GM21576 (cell line): ENCODE measurements around the gene LRRC10B.

Experiments
- ATAC-seq: cut with Tn5 transposase; IDR thresholded peaks from one replicate; pipeline ENCODE4 v1.9.1; 2021; ENCODE audit warnings: mild to moderate bottlenecking, moderate library complexity; ENCODE audit not compliant: unreplicated experiment

Gene LRRC10B

DNA sequence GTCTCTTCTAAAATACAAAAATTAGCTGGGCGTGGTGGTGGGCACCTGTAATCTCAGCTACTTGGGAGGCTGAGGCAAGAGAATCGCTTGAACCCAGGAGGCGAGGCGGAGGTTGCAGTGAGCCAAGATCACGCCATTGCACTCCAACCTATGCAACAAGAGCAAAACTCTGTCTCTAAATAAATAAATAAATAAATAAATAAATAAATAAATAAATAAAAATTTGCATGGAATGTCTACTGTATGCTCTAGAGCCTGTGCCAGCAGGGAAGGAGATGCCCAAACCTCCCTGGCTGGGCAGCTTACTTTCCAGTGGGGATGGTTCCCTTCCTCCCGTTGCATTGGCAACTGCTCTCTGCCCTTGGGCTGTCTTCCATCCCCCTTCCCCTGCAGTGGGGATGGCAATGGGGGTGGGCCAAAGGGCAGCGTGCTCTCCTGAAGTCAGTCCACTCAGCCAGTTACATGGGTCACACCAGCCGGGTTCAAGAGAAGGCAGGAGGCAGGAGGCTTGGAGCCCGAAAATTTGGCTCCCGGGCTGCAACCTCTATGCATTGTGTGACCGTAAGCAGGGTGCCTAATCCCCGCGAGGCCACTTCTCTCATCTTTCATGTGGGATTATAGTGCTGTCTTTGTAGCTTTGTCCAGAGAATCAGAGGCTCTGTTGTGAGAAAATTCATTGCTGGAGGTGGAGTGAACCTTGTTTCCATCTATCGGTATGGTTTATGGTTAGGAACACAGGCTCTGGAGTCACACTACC, 1.4 kb upstream of the LRRC10B start:
- no peak for ATAC-seq

DNA sequence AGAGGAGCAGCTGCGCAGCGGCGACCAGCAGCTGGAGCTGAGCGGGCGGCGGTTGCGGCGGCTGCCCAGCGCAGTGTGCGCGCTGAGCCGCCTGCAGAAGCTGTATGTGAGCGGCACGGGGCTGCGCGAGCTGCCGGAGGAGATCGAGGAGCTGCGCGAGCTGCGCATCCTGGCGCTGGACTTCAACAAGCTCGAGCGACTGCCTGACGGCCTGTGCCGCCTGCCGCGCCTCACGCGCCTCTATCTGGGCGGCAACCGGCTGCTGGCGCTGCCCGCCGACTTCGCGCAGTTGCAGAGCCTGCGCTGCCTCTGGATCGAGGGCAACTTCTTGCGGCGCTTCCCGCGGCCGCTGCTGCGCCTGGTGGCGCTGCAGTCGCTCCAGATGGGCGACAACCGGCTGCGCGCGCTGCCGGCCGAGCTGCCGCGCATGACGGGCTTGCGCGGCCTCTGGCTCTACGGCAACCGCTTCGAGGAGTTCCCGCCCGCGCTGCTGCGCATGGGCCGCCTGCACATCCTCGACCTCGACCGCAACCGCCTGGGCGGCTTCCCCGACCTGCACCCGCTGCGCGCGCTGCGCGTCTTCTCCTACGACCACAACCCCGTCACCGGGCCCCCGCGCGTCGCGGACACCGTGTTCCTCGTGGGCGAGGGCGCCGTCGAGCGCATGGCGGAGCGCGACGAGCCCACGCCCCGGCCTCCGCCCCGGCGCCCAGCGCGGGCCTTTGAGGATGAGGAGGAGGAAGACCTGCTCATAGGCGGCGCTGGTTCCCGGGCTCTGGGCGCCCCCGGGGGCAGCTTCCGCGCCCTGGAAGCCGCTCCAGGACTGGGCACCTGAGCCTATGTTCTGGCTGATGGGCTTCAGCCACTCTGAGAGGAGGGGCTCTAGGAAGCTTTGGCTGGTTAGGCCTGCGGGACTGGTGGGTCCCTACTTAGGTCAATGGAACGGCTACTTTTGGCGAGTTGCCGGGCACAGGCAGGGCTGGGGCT, 787 bp downstream of the LRRC10B start:
- peak; percentile 64 for ATAC-seq

DNA sequence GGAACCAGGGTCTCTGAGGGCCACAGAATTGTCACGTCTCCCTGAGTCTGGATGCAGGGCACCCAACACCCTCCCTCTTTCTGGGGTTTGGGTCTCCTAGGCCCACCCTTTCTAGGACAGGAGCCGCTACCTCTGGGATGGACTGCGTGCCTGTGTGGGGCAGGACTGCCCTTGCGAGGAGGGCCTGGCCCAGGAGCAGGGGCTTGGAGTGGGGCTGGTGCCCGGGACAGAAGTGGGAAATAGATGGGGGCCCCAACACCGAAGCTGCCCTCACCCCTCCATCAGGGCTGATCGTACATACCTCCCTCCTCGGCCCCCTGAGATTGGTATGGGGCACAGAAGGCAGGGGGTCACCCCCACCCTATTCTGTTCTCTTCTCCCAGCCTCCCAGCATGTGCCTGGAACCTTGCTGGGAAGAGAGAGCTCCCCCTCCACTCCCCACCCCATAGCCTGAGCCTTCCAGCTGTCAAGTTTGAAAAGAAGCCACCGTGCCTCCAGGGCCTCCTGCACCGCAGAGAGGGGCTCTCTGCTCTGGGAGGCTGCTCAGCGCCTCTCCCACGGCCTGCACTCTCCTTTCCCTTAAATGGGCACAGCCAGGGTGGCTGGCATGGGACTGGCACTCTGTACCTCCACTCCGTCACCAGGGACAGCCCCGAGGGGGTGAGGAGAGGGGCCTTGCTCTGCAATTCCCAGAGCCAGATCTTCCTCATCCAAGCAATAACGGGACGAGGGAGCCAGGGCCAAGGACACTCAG, 1.8 kb downstream of the LRRC10B start:
- ATAC-seq: no peak

- ATAC-seq: no peak
Measured at GRCh38 chr11:61510974-61511373, 2.4 kb downstream of the LRRC10B start.

GRCh38 chr11:61511383-61511782, 2.8 kb downstream of the LRRC10B start:
- ATAC-seq: no peak

- ATAC-seq: no peak
Measured at GRCh38 chr11:61512435-61512834, 3.9 kb downstream of the LRRC10B start.

- ATAC-seq: no peak
Measured at GRCh38 chr11:61513143-61513765, 4.7 kb downstream of the LRRC10B start.

DNA sequence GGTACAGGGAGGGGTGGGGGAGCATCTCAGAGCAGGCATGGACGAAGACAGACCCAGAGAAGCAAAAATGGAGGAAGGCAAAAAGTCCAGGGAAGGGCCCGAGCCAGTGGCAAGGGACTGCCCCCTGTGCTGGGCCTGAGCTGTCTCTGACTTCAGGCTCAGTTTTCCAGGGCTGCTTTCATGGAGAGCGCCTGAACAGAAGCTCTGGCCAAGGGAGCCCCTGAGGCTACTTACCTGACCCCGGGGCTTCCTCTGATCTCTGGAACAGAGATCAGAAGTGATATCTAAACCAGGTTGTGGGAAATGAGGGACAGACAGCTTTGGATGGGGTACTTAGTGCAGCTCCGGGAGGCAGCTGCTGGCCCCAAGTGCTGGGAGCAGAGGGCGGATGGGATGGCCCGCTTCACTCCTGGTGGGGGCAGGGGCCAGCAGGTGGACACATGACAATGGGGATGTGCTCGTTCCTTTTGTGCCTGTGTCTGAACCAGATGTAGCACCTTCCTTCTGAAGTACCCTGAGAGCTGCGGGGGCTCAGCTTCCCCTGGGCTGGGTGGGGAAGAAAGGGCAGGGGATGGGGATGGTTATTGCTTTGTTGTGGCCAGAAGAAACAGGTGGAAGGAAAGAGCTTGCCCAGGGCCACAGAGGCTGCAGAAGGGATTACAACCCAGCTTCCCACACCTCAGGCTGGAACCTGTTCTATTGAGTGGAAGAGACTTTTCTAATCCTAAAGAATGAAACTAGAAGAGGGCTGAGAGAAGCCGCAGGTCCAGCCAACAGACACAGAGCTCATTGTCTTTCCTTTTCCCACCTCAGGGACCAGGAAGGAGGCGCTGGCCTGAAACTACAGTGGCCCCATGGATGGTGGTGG, 5.7 kb downstream of the LRRC10B start:
- ATAC-seq: no peak

- no peak for ATAC-seq
Measured at GRCh38 chr11:61515686-61516085, 7.1 kb downstream of the LRRC10B start.

GRCh38 chr11:61516191-61516590, 7.6 kb downstream of the LRRC10B start:
- no peak for ATAC-seq

GRCh38 chr11:61516675-61517572, 8.4 kb downstream of the LRRC10B start:
- ATAC-seq: no peak

GRCh38 chr11:61518032-61518795, 9.7 kb downstream of the LRRC10B start:
- no peak for ATAC-seq

- no peak for ATAC-seq
Measured at GRCh38 chr11:61522881-61523280, 14.3 kb downstream of the LRRC10B start.

GRCh38 chr11:61524446-61524845, 15.9 kb downstream of the LRRC10B start:
- no peak for ATAC-seq

DNA sequence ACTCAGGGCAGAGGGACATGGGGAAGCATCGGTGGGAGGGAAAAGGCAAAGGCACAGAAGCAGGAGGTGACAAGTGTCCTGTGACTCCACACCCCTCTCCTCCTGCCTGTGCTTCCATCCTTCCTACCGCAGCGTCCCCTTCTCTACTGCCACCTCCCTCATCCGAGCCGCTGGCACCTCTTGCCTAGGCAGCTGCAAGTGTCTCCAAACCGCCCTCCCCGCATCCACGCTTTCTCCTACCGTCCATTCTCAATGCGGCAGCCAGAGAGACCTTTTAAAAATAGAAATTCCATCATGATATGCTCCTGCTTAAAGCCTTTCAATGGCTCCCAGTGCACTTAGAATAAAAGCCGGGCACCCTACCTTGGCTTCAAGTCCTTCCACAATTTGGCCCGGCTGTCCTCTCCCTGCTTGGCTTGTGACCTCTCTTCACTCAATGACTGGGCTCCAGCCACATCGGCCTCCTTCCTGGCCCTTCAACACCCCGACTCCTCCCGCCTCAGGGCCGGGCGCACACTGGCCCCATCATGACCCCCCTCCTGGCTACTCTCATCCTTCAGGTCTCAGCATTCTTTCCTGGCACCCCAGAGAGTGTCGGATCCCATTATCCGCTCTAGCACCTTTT, 16.5 kb downstream of the LRRC10B start:
- no peak for ATAC-seq

- no peak for ATAC-seq
Measured at GRCh38 chr11:61526229-61526628, 17.7 kb downstream of the LRRC10B start.

DNA sequence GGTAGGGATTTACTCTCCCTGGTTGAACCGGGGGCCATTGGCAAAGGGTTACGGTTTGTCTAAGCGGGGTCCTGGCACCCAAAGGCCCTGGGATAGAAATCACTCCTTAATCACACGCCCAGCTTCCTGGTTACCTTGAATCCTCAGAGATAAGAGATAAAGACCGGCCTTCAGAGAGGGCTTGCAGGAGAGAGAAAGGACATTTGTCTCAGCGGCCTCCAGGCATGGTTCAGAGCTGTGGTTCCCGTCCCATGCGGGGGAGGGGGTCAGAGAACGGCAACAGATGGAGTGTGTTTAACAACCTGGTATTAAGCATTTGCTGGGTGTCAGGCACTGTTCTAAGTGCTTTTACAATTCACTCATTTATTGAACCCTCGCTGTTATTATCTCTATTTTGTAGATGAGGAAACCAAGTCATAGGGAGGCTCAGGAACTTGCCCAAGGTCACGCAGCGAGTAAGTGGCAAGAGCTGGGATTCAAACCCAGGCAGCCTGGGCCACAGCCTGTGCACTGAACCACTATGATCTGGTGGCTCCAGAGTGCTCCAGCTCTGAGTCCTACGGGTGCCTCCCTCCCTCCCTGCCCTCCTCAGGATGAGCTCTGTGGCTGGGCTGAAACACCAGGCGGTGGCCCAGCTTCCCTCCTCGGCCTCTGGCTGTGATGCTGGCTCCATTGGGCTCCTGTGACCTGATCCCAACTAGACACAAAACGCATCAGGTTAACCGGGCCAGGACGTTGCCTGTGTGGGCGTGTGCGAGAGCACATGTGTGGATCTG, 18.6 kb downstream of the LRRC10B start:
- no peak for ATAC-seq
